ENCODE data around the gene ARMS2. TPM values are rescaled to one million over a fixed set of nuclear protein-coding genes. Genes with fewer than 3 reads are reported as not detected.

The ARMS2 gene
- total RNA-seq, 1 donor from 2014 or later = not detected

GRCh38 chr10:122463466-122464249 is 9.2 kb downstream of the ARMS2 start:
- DNase-seq (ENCODE audit: low spot score) = no peak
- TF ChIP-seq EZH2phosphoT487 (IDR thresholded peaks at IDR 0.05) = no peak
- TF ChIP-seq, protein P1, sequence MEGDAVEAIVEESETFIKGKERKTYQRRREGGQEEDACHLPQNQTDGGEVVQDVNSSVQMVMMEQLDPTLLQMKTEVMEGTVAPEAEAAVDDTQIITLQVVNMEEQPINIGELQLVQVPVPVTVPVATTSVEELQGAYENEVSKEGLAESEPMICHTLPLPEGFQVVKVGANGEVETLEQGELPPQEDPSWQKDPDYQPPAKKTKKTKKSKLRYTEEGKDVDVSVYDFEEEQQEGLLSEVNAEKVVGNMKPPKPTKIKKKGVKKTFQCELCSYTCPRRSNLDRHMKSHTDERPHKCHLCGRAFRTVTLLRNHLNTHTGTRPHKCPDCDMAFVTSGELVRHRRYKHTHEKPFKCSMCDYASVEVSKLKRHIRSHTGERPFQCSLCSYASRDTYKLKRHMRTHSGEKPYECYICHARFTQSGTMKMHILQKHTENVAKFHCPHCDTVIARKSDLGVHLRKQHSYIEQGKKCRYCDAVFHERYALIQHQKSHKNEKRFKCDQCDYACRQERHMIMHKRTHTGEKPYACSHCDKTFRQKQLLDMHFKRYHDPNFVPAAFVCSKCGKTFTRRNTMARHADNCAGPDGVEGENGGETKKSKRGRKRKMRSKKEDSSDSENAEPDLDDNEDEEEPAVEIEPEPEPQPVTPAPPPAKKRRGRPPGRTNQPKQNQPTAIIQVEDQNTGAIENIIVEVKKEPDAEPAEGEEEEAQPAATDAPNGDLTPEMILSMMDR (IDR thresholded peaks at IDR 0.05) = no peak
- TF ChIP-seq EZH2 (IDR thresholded peaks at IDR 0.05) = no peak
- peaks cover 34% of the 10 kb centered on the region for H3K27me3 Mint-ChIP-seq (ENCODE audit: insufficient read depth, low read depth)
- H3K9ac ChIP-seq = no peak overlapping the region
- no peaks in the 10 kb centered on the region for H3K9me3 Mint-ChIP-seq
- no peaks in the 10 kb centered on the region for H3K9me3 ChIP-seq (ENCODE audit: low read depth)
- no peak overlapping the region for H3K27ac Mint-ChIP-seq
- H3K4me2 ChIP-seq = peak overlapping the region; percentile 97
- H3K36me3 Mint-ChIP-seq = peaks cover 4% of the 10 kb centered on the region
- H3K27ac ChIP-seq = no peak overlapping the region
- H3K27me3 ChIP-seq = peaks cover 87% of the 10 kb centered on the region
- H3K36me3 ChIP-seq = no peaks in the 10 kb centered on the region
- H3K4me1 Mint-ChIP-seq = peaks cover 22% of the 10 kb centered on the region
- peaks cover 15% of the 10 kb centered on the region for H3K4me1 ChIP-seq
- no peak overlapping the region for H3K4me3 ChIP-seq
- H3F3A ChIP-seq (ENCODE audit: low read depth) = peaks cover 8% of the 10 kb centered on the region
- no peaks in the 10 kb centered on the region for H3K79me2 ChIP-seq (ENCODE audit: low read depth)
- peak overlapping the region; percentile 89 for H3K4me3 Mint-ChIP-seq
- no peak overlapping the region for H2AFZ ChIP-seq (replicated peaks)
- peaks cover 11% of the 10 kb centered on the region for H4K20me1 ChIP-seq (ENCODE audit: low read depth)

- Histone ChIP-seq H3K9me3 (ENCODE audit: low read depth) (no peaks in the 10 kb centered on the region), H3F3A (ENCODE audit: low read depth) (peaks cover 8% of the 10 kb centered on the region), H4K20me1 (ENCODE audit: low read depth) (peaks cover 11% of the 10 kb centered on the region), H3K9ac (no peak overlapping the region), H2AFZ (replicated peaks) (no peak overlapping the region), H3K27me3 (peaks cover 82% of the 10 kb centered on the region), H3K79me2 (ENCODE audit: low read depth) (no peaks in the 10 kb centered on the region), H3K36me3 (no peaks in the 10 kb centered on the region), H3K27ac (no peak overlapping the region), H3K4me1 (peaks cover 15% of the 10 kb centered on the region), H3K4me2 (no peak overlapping the region), H3K4me3 (no peak overlapping the region)
- no peak for DNase-seq (ENCODE audit: low spot score)
- no peak overlapping the region for H3K4me3 Mint-ChIP-seq
- TF ChIP-seq EZH2 (IDR thresholded peaks at IDR 0.05) (no peak), EZH2phosphoT487 (IDR thresholded peaks at IDR 0.05) (no peak)
- TF ChIP-seq, protein P1 (IDR thresholded peaks at IDR 0.05) = no peak
- no peaks in the 10 kb centered on the region for H3K9me3 Mint-ChIP-seq
- peaks cover 32% of the 10 kb centered on the region for H3K27me3 Mint-ChIP-seq (ENCODE audit: insufficient read depth, low read depth)
- H3K4me1 Mint-ChIP-seq = peaks cover 18% of the 10 kb centered on the region
- no peak overlapping the region for H3K27ac Mint-ChIP-seq
- H3K36me3 Mint-ChIP-seq = peaks cover 4% of the 10 kb centered on the region
Observed at GRCh38 chr10:122464250-122464510, 9.7 kb downstream of the ARMS2 start.

DNA sequence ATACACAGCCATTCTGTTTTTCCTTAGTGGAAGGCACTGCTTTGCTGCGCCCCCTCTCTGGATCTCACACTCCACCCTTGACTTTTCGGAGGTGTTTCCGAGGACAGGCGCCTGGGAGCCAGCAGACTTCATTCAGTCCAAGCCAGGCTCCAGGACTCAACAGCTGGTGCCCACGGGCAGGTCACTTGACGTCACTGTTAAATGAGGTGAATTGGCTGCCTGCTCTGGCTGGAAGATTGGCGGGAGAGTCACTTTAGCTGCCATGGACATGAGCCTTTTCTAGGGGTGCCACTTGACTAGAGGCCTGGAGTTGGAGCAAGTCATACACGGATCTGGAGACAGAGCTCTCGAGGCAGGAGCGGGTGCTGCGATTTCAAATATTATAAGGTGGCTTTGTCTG is 10.1 kb downstream of the ARMS2 start:
- Histone ChIP-seq H3K27ac (no peak overlapping the region), H3K4me1 (peaks cover 15% of the 10 kb centered on the region), H2AFZ (replicated peaks) (no peak overlapping the region), H3K9me3 (ENCODE audit: low read depth) (no peaks in the 10 kb centered on the region), H3K27me3 (peaks cover 78% of the 10 kb centered on the region), H3K9ac (no peak overlapping the region), H3K4me2 (no peak overlapping the region), H3F3A (ENCODE audit: low read depth) (peaks cover 6% of the 10 kb centered on the region), H3K79me2 (ENCODE audit: low read depth) (no peaks in the 10 kb centered on the region), H4K20me1 (ENCODE audit: low read depth) (peaks cover 11% of the 10 kb centered on the region), H3K4me3 (no peak overlapping the region), H3K36me3 (no peaks in the 10 kb centered on the region)
- Mint-ChIP-seq H3K4me1 (peaks cover 17% of the 10 kb centered on the region), H3K36me3 (peaks cover 4% of the 10 kb centered on the region), H3K27me3 (ENCODE audit: insufficient read depth, low read depth) (peaks cover 32% of the 10 kb centered on the region), H3K9me3 (no peaks in the 10 kb centered on the region), H3K27ac (no peak overlapping the region), H3K4me3 (no peak overlapping the region)
- no peak for DNase-seq (ENCODE audit: low spot score)
- TF ChIP-seq EZH2 (IDR thresholded peaks at IDR 0.05) (no peak), EZH2phosphoT487 (IDR thresholded peaks at IDR 0.05) (no peak)
- TF ChIP-seq, protein P1 (IDR thresholded peaks at IDR 0.05) = no peak
